ENCODE results near the gene PMVK. TPM values are rescaled to one million over a fixed set of nuclear protein-coding genes. Genes with fewer than 3 reads are reported as not detected.

The PMVK gene
- total and polyA plus RNA-seq, 2 of the 4 experiments (the other 2 are of a cell fraction) = 9.0 to 28.1 TPM

- intact Hi-C loops (cut with micrococcal nuclease) = loop anchor here (2.0 kb wide), 2 partner anchors 38 to 124 kb away; no protein-coding TSS in a partner anchor
- Histone ChIP-seq H3K79me1 (ENCODE audit: low read depth in 1 of 2, low read length in 2 of 2) (peaks cover 25 to 61% of the 10 kb centered on the region in 2 experiments; a peak in 3 of 4 replicates), H2BK15ac (ENCODE audit: low read depth, low read length) (no peak overlapping the region; the same call in 2 of the 3 replicates), H4K20me1 (ENCODE audit: insufficient read depth, low read length) (peaks cover 13% of the 10 kb centered on the region), H3K56ac (ENCODE audit: extremely low read depth, insufficient read depth, low read length) (peak overlapping the region; percentile 22; the same call in 1 of the 2 replicates), H3K14ac (replicated peaks; ENCODE audit: low read depth, low read length) (peak overlapping the region; percentile 92), H3K9me1 (ENCODE audit: insufficient read depth, low read length) (no peaks in the 10 kb centered on the region), H2BK120ac (ENCODE audit: low read depth, low read length) (no peak overlapping the region; the same call in 1 of the 2 replicates), H4K91ac (ENCODE audit: insufficient read depth, low read depth, low read length) (no peak overlapping the region), H2BK20ac (ENCODE audit: low read depth, low read length) (no peak overlapping the region), H2AK5ac (ENCODE audit: low read depth, low read length) (peak overlapping the region; percentile 95; the same call in 1 of the 2 replicates), H3K4me2 (ENCODE audit: low read depth, low read length) (peak overlapping the region; percentile 90), H4K5ac (ENCODE audit: low read depth, low read length) (no peak overlapping the region), H3K4me3 (ENCODE audit: insufficient read depth, low read depth, low read length) (peak overlapping the region; percentile 86), H3K9ac (ENCODE audit: low read depth, low read length) (peak overlapping the region; percentile 94), H3K36me3 (ENCODE audit: control insufficient read depth, insufficient read depth, low read length) (peaks cover 40% of the 10 kb centered on the region), H3K27me3 (ENCODE audit: control insufficient read depth, insufficient read depth, low read length) (no peaks in the 10 kb centered on the region), H3K9me3 (ENCODE audit: control insufficient read depth, insufficient read depth, low read length) (no peaks in the 10 kb centered on the region), H3K4me1 (ENCODE audit: control insufficient read depth, insufficient read depth, low read length) (peaks cover 13% of the 10 kb centered on the region), H3K18ac (ENCODE audit: low read depth, low read length) (no peak overlapping the region), H2AK9ac (replicated peaks; ENCODE audit: low read depth, low read length, poor library complexity) (peak overlapping the region; percentile 59), H4K8ac (ENCODE audit: low read depth in 2 of 2, low read length in 2 of 2) (peak overlapping the region in 1 of 2 experiments; percentile 8; a peak in 1 of 4 replicates), H3K4ac (ENCODE audit: low read depth, low read length) (peak overlapping the region; percentile 99), H3K27ac (ENCODE audit: insufficient read depth, low read length) (peak overlapping the region; percentile 43; the same call in 1 of the 2 replicates), H3K23ac (ENCODE audit: low read depth, low read length) (peak overlapping the region; percentile 49; the same call in 1 of the 2 replicates), H2AFZ (replicated peaks; ENCODE audit: low read length, poor library complexity) (peak overlapping the region; percentile 38), H2BK5ac (ENCODE audit: low read depth, low read length, poor library complexity, severe bottlenecking) (peak overlapping the region; percentile 47)
- dilution Hi-C loops (cut with HindIII; ENCODE audit: low sequenced_read_pairs, unreplicated experiment) = no loop called here
- ChIA-PET CTCF (interaction anchor here (0.6 to 1.6 kb wide), 7 partner anchors 10 to 124 kb away, joined by 3 to 11 read pairs (median 3); partner anchors contain the start of gene SHC1), POLR2A (ENCODE audit: unreplicated experiment) (interaction anchor here (1.2 to 2.5 kb wide), 2 partner anchors 10 to 12 kb away, joined by 10 to 17 read pairs; partner anchors contain the start of gene SHC1)
- DNase-seq = no peak
- BruUV-seq (replicated peaks) = no TSS peak
- WGBS, 2 experiments (ENCODE audit: extremely low coverage in 2 of 2, insufficient read length in 1 of 2) = 20% methylated on average over 1 of the region's 10 CpGs; no CpG with 5 or more reads in 1 of the 2 experiments
- TF ChIP-seq, protein P1, sequence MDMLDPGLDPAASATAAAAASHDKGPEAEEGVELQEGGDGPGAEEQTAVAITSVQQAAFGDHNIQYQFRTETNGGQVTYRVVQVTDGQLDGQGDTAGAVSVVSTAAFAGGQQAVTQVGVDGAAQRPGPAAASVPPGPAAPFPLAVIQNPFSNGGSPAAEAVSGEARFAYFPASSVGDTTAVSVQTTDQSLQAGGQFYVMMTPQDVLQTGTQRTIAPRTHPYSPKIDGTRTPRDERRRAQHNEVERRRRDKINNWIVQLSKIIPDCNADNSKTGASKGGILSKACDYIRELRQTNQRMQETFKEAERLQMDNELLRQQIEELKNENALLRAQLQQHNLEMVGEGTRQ (IDR thresholded peaks at IDR 0.05; ENCODE audit: low read depth, low read length) = no peak
- TF ChIP-seq FOS (IDR thresholded peaks at IDR 0.05; ENCODE audit: low read depth, low read length) (no peak), RAD21 (IDR thresholded peaks at IDR 0.05; ENCODE audit: low read length) (no peak), MXI1 (IDR thresholded peaks at IDR 0.05; ENCODE audit: borderline replicate concordance, low read depth, low read length) (no peak), RCOR1 (IDR thresholded peaks at IDR 0.05; ENCODE audit: insufficient replicate concordance, low read length) (no peak), NFE2L2 (IDR thresholded peaks at IDR 0.05; ENCODE audit: low read depth, low read length) (no peak), MAFK (IDR thresholded peaks at IDR 0.05; ENCODE audit: low read depth, low read length) (no peak)
- no peak for ATAC-seq (ENCODE audit: low read depth)
- in situ Hi-C loops (cut with MboI; ENCODE audit: low sequenced_read_pairs) = no loop called here
Measured at GRCh38 chr1:154960446-154961136, 24.1 kb upstream of the PMVK start.

All from IMR-90 (cell line).